GM13976 (cell line): ENCODE results near the gene SMAP1.

Experiments used
- DNase-seq: peaks from one replicate; pipeline ENCODE4 v3.0.0; 2012; ENCODE audit warnings: low spot score
- CTCF ChIP-seq: IDR thresholded peaks from 2 replicates; pipeline ENCODE4 v1.5.1; 2012; ENCODE audit warnings: borderline replicate concordance, mild to moderate bottlenecking; ENCODE audit not compliant: insufficient read depth; ENCODE audit errors: extremely low read depth, missing control alignments, control extremely low read depth
- in situ Hi-C: fragments of 300-500 bp; cut with MboI; formaldehyde crosslinking; loops from one replicate; pipeline ENCODE4 v1.12.0; 2022; ENCODE audit warnings: low sequenced_read_pairs, mixed read lengths, inconsistent platforms; ENCODE audit not compliant: unreplicated experiment

Gene SMAP1

GRCh38 chr6:70706491-70707123 lies 38.9 kb downstream of the SMAP1 start:
- in situ Hi-C loops = loop anchor here (5.0 kb wide), 1 partner anchor 181 kb away; no protein-coding TSS in a partner anchor
- no peak for DNase-seq
- no peak for TF ChIP-seq CTCF

- no peak for DNase-seq
- in situ Hi-C loops = loop anchor here (5.0 kb wide), 1 partner anchor 179 kb away; no protein-coding TSS in a partner anchor
- TF ChIP-seq CTCF = no peak
These were observed 40.2 kb downstream of the SMAP1 start for GRCh38 chr6:70707893-70708292.

DNA sequence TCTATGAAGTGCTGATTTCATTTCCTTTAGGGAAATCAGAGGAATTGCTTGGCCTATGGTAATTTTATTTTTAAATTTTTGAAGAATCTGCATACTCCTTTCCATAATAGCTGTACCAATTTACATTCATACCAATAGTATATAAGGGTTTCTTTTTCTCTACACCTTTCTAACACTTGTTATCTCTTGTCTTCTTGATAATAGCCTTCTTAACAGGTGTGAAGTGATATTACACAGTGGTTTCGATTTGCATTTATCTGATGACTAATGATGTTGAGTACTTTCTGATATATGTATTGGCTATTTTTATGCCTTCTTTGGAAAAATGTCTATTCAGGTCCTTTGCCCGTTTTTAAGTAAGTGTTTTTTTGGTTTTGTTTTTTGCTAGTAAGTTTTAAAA lies 40.8 kb downstream of the SMAP1 start:
- no peak for DNase-seq
- TF ChIP-seq CTCF = no peak
- in situ Hi-C loops = loop anchor here (5.0 kb wide), 1 partner anchor 179 kb away; no protein-coding TSS in a partner anchor

DNA sequence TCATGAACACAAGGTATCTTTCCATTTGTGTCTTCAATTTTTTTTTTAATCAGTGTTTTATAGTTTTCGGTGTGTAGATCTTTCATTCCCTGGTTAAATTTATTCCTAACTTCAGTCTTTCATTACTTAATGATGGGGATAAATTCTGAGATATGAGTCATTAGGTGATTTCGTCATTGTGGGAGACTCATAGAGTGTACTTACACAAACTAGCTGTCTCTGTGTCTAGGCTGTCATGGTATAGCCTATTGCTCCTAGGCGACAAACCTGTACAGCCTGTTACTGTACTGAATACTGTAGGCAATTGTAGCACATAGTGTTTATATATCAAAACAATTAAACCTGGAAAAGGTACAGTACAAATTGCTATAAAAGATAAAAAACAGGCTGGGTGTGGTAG lies 42.1 kb downstream of the SMAP1 start:
- in situ Hi-C loops = loop anchor here (5.0 kb wide), 1 partner anchor 177 kb away; no protein-coding TSS in a partner anchor
- DNase-seq = no peak
- TF ChIP-seq CTCF = no peak

GRCh38 chr6:70714716-70715257 lies 47.1 kb downstream of the SMAP1 start:
- no peak for TF ChIP-seq CTCF
- DNase-seq = no peak
- in situ Hi-C loops = no loop called here

DNA sequence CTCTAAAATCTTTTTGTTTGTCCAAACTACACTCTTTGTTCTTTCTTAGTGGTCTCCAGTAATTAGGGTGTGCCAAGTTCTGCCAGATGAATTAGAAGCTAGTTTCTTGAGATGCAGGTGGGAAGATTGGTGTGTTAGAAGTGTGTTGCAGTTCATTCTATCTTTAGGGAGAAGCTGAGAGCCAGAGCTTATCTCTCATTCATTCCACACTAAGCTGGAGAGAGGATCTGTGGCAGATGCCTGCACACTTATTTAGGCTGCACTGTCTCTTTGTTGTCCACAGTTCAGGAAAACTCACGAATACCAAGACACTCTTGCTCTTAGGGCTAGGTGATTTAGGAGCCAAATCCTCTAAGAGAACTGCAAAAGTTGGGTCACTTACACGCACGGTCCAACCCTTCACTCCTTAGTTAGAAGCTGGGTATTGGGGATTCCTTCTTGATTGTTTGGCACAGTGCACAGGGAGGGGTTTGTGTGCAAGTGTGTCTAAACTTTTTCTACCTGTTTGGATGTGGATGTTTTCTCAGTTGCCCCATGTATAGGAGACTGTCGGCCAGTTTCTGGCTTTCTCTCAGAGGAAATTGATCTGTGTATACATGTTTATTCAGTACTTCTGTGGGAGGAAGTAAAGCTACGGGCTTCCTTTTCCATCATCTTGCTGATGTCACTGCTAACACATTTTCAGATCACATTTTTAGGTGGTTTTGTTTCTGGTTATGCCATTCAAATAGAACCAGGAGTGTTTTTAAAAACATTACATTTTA lies 49.5 kb downstream of the SMAP1 start:
- no peak for TF ChIP-seq CTCF
- DNase-seq = peak; percentile 20

More for the DNA sequence above, 49.5 kb downstream of the SMAP1 start:
- in situ Hi-C loops = no loop called here
